OCI-LY7 (cell line): ENCODE measurements around the gene PLA1A.

Source experiments
- EZH2phosphoT487 ChIP-seq: fragments of 200-600 bp; sonication (generic); IDR thresholded peaks from 2 replicates; pipeline ENCODE4 v1.6.1; 2018; ENCODE audit warnings: low read depth, borderline replicate concordance, mild to moderate bottlenecking, mixed run types, antibody characterized with exemption, low read length, moderate library complexity, mixed read lengths
- TF ChIP-seq, protein P1 (sequence below): fragments of 200-600 bp; sonication (generic); conservative IDR thresholded peaks from 2 replicates; pipeline ENCODE4 v1.5.1; 2014; ENCODE audit warnings: mild to moderate bottlenecking, antibody characterized with exemption, low read length, moderate library complexity, mixed read lengths

DNA sequence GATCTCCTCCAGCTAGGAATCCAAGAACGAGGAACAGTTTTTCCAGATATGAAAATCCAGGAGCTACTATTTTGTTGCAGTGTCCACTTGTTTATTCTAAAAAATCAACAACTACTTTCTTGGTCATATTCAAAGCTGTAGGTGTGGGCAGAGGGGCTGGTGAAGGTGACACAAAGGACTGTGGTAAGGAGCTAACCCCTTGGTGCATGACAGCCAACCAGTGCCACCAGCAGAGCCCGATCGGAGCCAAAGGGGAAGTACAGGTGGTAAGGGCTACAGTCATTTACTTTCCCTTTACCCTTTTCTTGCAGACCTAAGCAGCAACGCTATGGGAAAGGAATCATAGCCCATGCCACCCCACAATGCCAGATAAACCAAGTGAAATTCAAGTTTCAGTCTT, 30.7 kb downstream of the PLA1A start:
- TF ChIP-seq, protein P1, sequence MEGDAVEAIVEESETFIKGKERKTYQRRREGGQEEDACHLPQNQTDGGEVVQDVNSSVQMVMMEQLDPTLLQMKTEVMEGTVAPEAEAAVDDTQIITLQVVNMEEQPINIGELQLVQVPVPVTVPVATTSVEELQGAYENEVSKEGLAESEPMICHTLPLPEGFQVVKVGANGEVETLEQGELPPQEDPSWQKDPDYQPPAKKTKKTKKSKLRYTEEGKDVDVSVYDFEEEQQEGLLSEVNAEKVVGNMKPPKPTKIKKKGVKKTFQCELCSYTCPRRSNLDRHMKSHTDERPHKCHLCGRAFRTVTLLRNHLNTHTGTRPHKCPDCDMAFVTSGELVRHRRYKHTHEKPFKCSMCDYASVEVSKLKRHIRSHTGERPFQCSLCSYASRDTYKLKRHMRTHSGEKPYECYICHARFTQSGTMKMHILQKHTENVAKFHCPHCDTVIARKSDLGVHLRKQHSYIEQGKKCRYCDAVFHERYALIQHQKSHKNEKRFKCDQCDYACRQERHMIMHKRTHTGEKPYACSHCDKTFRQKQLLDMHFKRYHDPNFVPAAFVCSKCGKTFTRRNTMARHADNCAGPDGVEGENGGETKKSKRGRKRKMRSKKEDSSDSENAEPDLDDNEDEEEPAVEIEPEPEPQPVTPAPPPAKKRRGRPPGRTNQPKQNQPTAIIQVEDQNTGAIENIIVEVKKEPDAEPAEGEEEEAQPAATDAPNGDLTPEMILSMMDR, result no peak
- no peak for TF ChIP-seq EZH2phosphoT487
